Esophagus squamous epithelium (tissue), 4 donors: ENCODE measurements around the gene F7.

Source experiments
- CTCF ChIP-seq, 6 experiments: fragments of 450-650 bp in 4 of 6; fragments of 200-600 bp in 2 of 6; sonication (generic) in 2 of 6; IDR thresholded peaks; one replicate each; pipeline ENCODE4 v1.5.1; 2016 to 2019; ENCODE audit warnings: antibody characterized with exemption in 6 of 6, mild to moderate bottlenecking in 4 of 6, moderate library complexity in 4 of 6
- POLR2A ChIP-seq, 4 donors: fragments of 450-650 bp; IDR thresholded peaks; one replicate each; pipeline ENCODE4 v1.6.1; 2017; ENCODE audit warnings: antibody characterized with exemption in 4 of 4, mild to moderate bottlenecking in 4 of 4, moderate library complexity in 3 of 4

- TF ChIP-seq CTCF (IDR thresholded peaks at IDR 0.05), result no peak
- TF ChIP-seq POLR2A (IDR thresholded peaks at IDR 0.05), result no peak
Observed at GRCh38 chr13:113060557-113061270, 44.9 kb upstream of the F7 start.
